HK-2 (cell line): ENCODE data around the gene GRHL1.

Experiments used
- DNase-seq: peaks from one replicate; pipeline ENCODE4 v3.0.0-alpha.2; 2018; ENCODE audit not compliant: unreplicated experiment

The GRHL1 gene

GRCh38 chr2:9948721-9949120, 2.8 kb upstream of the GRHL1 start:
- no peak for DNase-seq

- DNase-seq: no peak
Measured at GRCh38 chr2:9949239-9949991, 2.1 kb upstream of the GRHL1 start.

GRCh38 chr2:9949992-9950520, 1.4 kb upstream of the GRHL1 start:
- no peak for DNase-seq

GRCh38 chr2:9950521-9951271, 797 bp upstream of the GRHL1 start:
- peak; percentile 54 for DNase-seq

- DNase-seq: no peak
Measured at GRCh38 chr2:9951272-9951521, 296 bp upstream of the GRHL1 start.

GRCh38 chr2:9952286-9952737, 819 bp downstream of the GRHL1 start:
- no peak for DNase-seq

- no peak for DNase-seq
Measured at GRCh38 chr2:9952856-9953503, 1.5 kb downstream of the GRHL1 start.

GRCh38 chr2:9954136-9954535, 2.6 kb downstream of the GRHL1 start:
- no peak for DNase-seq

GRCh38 chr2:9958057-9958456, 6.6 kb downstream of the GRHL1 start:
- DNase-seq: no peak

- DNase-seq: no peak
Measured at GRCh38 chr2:9959262-9959661, 7.8 kb downstream of the GRHL1 start.

GRCh38 chr2:9961013-9961412, 9.5 kb downstream of the GRHL1 start:
- no peak for DNase-seq

- no peak for DNase-seq
Measured at GRCh38 chr2:9964334-9964980, 13.0 kb downstream of the GRHL1 start.

GRCh38 chr2:9965119-9965822, 13.8 kb downstream of the GRHL1 start:
- DNase-seq: no peak

- no peak for DNase-seq
Measured at GRCh38 chr2:9966491-9967022, 15.1 kb downstream of the GRHL1 start.

GRCh38 chr2:9967053-9967775, 15.7 kb downstream of the GRHL1 start:
- no peak for DNase-seq

GRCh38 chr2:9968553-9969497, 17.3 kb downstream of the GRHL1 start:
- DNase-seq: no peak

- DNase-seq: no peak
Measured at GRCh38 chr2:9970200-9971044, 18.9 kb downstream of the GRHL1 start.

- no peak for DNase-seq
Measured at GRCh38 chr2:9971105-9971818, 19.8 kb downstream of the GRHL1 start.
